Caco-2 (cell line): ENCODE results near the gene SSBP2. TPM values are rescaled to one million over a fixed set of nuclear protein-coding genes. Genes with fewer than 3 reads are reported as not detected.

ENCODE experiments used
- BruUV-seq: library from RNA; stranded (reverse); fragments of 400-500 nt; replicated peaks from 2 replicates; lab custom pipeline; 2021; lab: Mats Ljungman, UMichigan
- CTCF ChIA-PET: fragments of 300-600 bp; sonication (Branson Sonifier 250); formaldehyde crosslinking; loops from one replicate; lab custom pipeline; 2022; ENCODE audit warnings: antibody characterized with exemption; lab: Charles Lee
- POLR2A ChIA-PET: fragments of 300-600 bp; sonication (Branson Sonifier 250); formaldehyde crosslinking; loops from one replicate; lab custom pipeline; 2022; ENCODE audit warnings: antibody characterized with exemption; lab: Charles Lee
- DNase-seq, 2 experiments: peaks; one replicate each; pipeline versions ENCODE4 v3.0.0 to v3.0.0-alpha.2; 2020 to 2022
- H3K27me3 ChIP-seq: replicated peaks from 2 replicates; pipeline ENCODE4 v1.6.0; 2011; ENCODE audit warnings: low read length; ENCODE audit not compliant: control insufficient read depth, insufficient read depth
- H3K36me3 ChIP-seq: 2 replicates; pipeline ENCODE4 v1.5.1; 2011; ENCODE audit warnings: low read length; ENCODE audit not compliant: control insufficient read depth, insufficient read depth
- H3K4me1 ChIP-seq: fragments of 250-450 bp; sonication (Bioruptor Pico); 2 replicates; pipeline ENCODE4 v1.5.1; 2020; ENCODE audit warnings: mild to moderate bottlenecking
- H3K4me3 ChIP-seq: 2 replicates; pipeline ENCODE4 v1.5.1; 2011; ENCODE audit warnings: low read depth, mild to moderate bottlenecking, control low read depth, low read length
- H3K9me3 ChIP-seq: fragments of 250-450 bp; sonication (Bioruptor Pico); 2 replicates; pipeline ENCODE4 v1.5.1; 2020; ENCODE audit warnings: mild to moderate bottlenecking, moderate library complexity
- H3K27ac Mint-ChIP-seq: one replicate; pipeline ENCODE4 v1.8.0; 2022; ENCODE audit warnings: mixed read lengths; ENCODE audit not compliant: unreplicated experiment
- H3K27me3 Mint-ChIP-seq: one replicate; pipeline ENCODE4 v1.8.0; 2022; ENCODE audit warnings: mixed read lengths; ENCODE audit not compliant: insufficient read depth, unreplicated experiment
- H3K36me3 Mint-ChIP-seq: one replicate; pipeline ENCODE4 v1.8.0; 2022; ENCODE audit warnings: mild to moderate bottlenecking, mixed read lengths; ENCODE audit not compliant: insufficient read depth, unreplicated experiment
- H3K4me1 Mint-ChIP-seq: one replicate; pipeline ENCODE4 v1.8.0; 2022; ENCODE audit warnings: low read depth, mixed read lengths; ENCODE audit not compliant: unreplicated experiment
- H3K4me3 Mint-ChIP-seq: one replicate; pipeline ENCODE4 v1.8.0; 2022; ENCODE audit warnings: mild to moderate bottlenecking, moderate library complexity, mixed read lengths; ENCODE audit not compliant: unreplicated experiment
- H3K9me3 Mint-ChIP-seq: one replicate; pipeline ENCODE4 v1.8.0; 2022; ENCODE audit warnings: mixed read lengths; ENCODE audit not compliant: unreplicated experiment
- CTCF ChIP-seq, 2 experiments: fragments of 200-600 bp in 1 of 2; IDR thresholded peaks; 1 replicate in 1 of 2; 2 replicates in 1 of 2; pipeline versions ENCODE4 v1.5.1 to v1.8.0; 2011 to 2022; ENCODE audit warnings: antibody characterized with exemption in 1 of 2, control low read depth in 1 of 2, inconsistent platforms in 1 of 2, low read depth in 1 of 2, low read length in 1 of 2, mild to moderate bottlenecking in 1 of 2, moderate library complexity in 1 of 2; ENCODE audit not compliant: insufficient read depth in 1 of 2, severe bottlenecking in 1 of 2, unreplicated experiment in 1 of 2
- intact Hi-C: fragments of 100-400 bp; cut with micrococcal nuclease; formaldehyde crosslinking; loops from one replicate; pipeline ENCODE4 v1.10.0; 2022; ENCODE audit not compliant: unreplicated experiment
- total RNA-seq: library from RNA; stranded (reverse); gene quantifications from 2 replicates; pipeline ENCODE4 v1.2.3, GENCODE V29; 2022

SSBP2 gene
- total RNA-seq, 1 experiment from 2014 or later, result 2.5 TPM

GRCh38 chr5:81787474-81788242 is 36.8 kb upstream of the SSBP2 start:
- Histone ChIP-seq H3K9me3 (no peaks in the 10 kb centered on the region), H3K27me3 (no peaks in the 10 kb centered on the region), H3K4me1 (no peaks in the 10 kb centered on the region), H3K4me3 (no peak overlapping the region), H3K36me3 (no peaks in the 10 kb centered on the region)
- Mint-ChIP-seq H3K9me3 (no peaks in the 10 kb centered on the region), H3K27me3 (no peaks in the 10 kb centered on the region), H3K36me3 (no peaks in the 10 kb centered on the region), H3K4me1 (no peaks in the 10 kb centered on the region), H3K4me3 (no peak overlapping the region), H3K27ac (no peak overlapping the region)
- ChIA-PET CTCF (no interaction called here), POLR2A (no interaction called here)
- DNase-seq, result no peak
- TF ChIP-seq CTCF (IDR thresholded peaks at IDR 0.05; ENCODE audit: insufficient read depth in 1 of 2, low read depth in 1 of 2, low read length in 1 of 2, severe bottlenecking in 1 of 2, unreplicated experiment in 1 of 2), result no peak
- BruUV-seq, result no TSS peak
- intact Hi-C loops, result loop anchor here (1.0 kb wide), 1 partner anchor 64 kb away; no protein-coding TSS in a partner anchor

- intact Hi-C loops, result no loop called here
- Histone ChIP-seq H3K36me3 (no peaks in the 10 kb centered on the region), H3K27me3 (no peaks in the 10 kb centered on the region), H3K4me3 (no peak overlapping the region), H3K9me3 (no peaks in the 10 kb centered on the region), H3K4me1 (no peaks in the 10 kb centered on the region)
- BruUV-seq, result no TSS peak
- DNase-seq, result no peak
- H3K36me3 Mint-ChIP-seq, result no peaks in the 10 kb centered on the region
- H3K4me1 Mint-ChIP-seq, result no peaks in the 10 kb centered on the region
- H3K9me3 Mint-ChIP-seq, result no peaks in the 10 kb centered on the region
- H3K27ac Mint-ChIP-seq, result no peak overlapping the region
- ChIA-PET POLR2A (no interaction called here), CTCF (interaction anchor here (1.3 kb wide), 1 partner anchor 379 kb away, joined by 5 read pairs; no protein-coding TSS in a partner anchor)
- H3K27me3 Mint-ChIP-seq, result no peaks in the 10 kb centered on the region
- TF ChIP-seq CTCF (IDR thresholded peaks at IDR 0.05; ENCODE audit: insufficient read depth in 1 of 2, low read depth in 1 of 2, low read length in 1 of 2, severe bottlenecking in 1 of 2, unreplicated experiment in 1 of 2), result no peak
- H3K4me3 Mint-ChIP-seq, result no peak overlapping the region
These were observed 36.1 kb upstream of the SSBP2 start for GRCh38 chr5:81786991-81787390.

- ChIA-PET POLR2A (no interaction called here), CTCF (interaction anchor here (1.3 kb wide), 1 partner anchor 379 kb away, joined by 5 read pairs; no protein-coding TSS in a partner anchor)
- Histone ChIP-seq H3K9me3 (no peaks in the 10 kb centered on the region), H3K27me3 (no peaks in the 10 kb centered on the region), H3K4me3 (no peak overlapping the region), H3K36me3 (no peaks in the 10 kb centered on the region), H3K4me1 (no peaks in the 10 kb centered on the region)
- TF ChIP-seq CTCF (IDR thresholded peaks at IDR 0.05; ENCODE audit: insufficient read depth in 1 of 2, low read depth in 1 of 2, low read length in 1 of 2, severe bottlenecking in 1 of 2, unreplicated experiment in 1 of 2), result no peak
- H3K4me1 Mint-ChIP-seq, result no peaks in the 10 kb centered on the region
- no peak overlapping the region for H3K4me3 Mint-ChIP-seq
- intact Hi-C loops, result no loop called here
- no peaks in the 10 kb centered on the region for H3K9me3 Mint-ChIP-seq
- no peak overlapping the region for H3K27ac Mint-ChIP-seq
- BruUV-seq, result no TSS peak
- H3K27me3 Mint-ChIP-seq, result no peaks in the 10 kb centered on the region
- no peaks in the 10 kb centered on the region for H3K36me3 Mint-ChIP-seq
- DNase-seq, result no peak
These were observed 35.6 kb upstream of the SSBP2 start for GRCh38 chr5:81786496-81786895.
